GM19452 (cell line): ENCODE measurements around the gene SOS2.
A peak's percentile ranks its signal among the peaks of the same experiment; 100 is the strongest.

Source experiments
- ATAC-seq: cut with Tn5 transposase; IDR thresholded peaks from one replicate; pipeline ENCODE4 v1.9.1; 2021; ENCODE audit not compliant: unreplicated experiment

Gene SOS2

GRCh38 chr14:50116966-50117365, 114.4 kb downstream of the SOS2 start:
- ATAC-seq, result no peak

DNA sequence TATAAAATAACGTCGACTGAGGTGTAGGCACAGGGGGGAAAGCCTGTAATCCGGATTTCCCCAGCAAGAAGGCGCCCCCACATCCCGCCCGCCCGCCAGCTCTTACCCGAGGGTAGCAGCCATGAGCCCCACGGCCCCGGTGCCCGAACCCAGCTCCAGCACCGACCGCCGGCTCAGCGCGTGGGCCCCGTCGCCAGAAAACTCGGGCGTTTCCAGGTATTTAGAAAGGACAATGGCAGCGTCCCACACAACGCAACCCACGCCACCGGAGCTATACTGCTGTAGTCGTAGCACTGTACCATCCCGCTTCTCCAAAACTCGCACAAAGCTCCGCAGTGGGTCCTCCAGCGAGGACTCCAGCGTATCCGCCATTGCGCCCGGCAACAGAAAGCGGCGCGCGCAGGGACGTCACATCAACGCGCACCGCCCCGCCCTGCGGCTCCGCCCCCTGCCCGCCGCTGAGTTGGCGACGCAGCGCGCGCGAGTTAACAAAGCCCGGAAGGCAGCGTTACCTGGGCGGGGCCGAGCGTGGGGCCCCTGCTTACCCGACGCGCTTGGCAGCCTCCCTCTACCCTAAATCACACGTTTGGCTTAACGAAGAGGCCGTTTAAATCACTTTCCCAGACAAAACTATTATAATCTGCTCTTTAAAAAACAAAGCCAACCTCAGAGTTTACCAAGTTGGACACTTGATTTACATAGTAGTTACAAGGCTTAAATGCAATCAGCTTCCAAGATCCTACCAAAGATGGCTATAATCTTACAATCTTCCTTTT, 115.0 kb downstream of the SOS2 start, which contains the start of gene VCPKMT:
Gene VCPKMT, minus strand, starts transcription at position 392 of the 776 bp plus-strand sequence. Its CDS starts 20 bp downstream, at position 372.
- ATAC-seq, result peak; percentile 98

DNA sequence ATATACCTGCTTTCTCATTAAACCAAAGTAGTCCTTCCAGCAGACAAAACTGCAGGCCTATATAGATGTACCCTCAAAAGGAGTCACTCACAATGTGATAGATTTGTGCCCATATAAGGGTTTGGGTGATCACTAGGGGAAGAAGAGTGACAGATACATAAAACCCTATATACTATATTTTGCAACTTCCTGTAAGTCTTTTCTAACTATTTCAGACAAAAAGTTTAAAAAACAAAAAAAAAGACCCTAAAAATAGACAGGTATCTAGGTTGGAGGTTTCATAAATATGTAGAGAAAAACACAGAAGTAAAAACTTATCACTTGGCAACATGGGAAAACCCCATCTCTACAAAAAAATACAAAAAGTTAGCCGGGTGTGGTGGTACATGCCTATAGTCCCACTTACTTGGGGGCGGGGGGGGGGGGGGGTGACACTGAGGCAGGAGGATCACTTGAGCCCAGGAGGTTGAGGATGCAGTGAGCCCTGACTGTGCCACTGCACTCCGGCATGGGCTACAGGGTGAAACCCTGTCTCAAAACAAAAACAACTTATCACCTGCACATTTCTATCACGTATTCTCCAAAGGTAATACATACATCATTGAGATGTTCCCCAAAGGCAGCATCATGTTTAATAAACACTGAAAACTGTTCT, 117.9 kb downstream of the SOS2 start:
- no peak for ATAC-seq

DNA sequence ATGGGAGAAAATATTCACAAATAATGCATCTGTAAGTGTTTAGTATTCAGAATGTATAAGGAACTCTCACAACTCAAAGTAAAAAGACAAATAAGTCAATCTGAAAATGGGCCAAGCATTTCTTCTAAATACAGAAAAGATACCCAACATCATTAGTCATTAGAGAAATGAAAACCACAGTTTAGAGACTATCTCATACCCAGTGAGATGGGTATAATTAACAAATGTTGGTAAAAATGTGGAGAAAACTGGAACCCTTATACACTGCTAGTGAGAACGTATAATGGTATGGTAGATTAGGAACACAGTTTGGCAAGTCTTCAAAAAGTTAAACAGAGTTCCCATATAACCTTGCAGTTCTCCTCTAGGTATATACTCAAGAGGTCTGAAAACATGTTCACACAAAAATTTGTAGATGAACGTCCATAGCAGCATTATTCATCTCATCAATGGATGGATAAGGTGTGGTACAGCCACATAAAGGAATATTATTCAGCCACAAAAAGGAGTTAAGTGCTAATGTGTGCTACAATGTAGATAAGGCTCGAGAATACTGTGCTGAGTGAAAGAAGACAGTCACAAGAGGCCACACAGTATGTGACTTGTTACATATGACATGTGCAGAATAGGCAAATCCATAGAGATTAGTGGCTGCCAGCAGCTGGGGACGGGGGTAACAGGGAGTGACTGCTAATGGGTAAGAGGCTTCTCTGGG, 120.9 kb downstream of the SOS2 start:
- ATAC-seq, result no peak

- ATAC-seq, result no peak
These were observed 122.0 kb downstream of the SOS2 start for GRCh38 chr14:50109342-50109741.

DNA sequence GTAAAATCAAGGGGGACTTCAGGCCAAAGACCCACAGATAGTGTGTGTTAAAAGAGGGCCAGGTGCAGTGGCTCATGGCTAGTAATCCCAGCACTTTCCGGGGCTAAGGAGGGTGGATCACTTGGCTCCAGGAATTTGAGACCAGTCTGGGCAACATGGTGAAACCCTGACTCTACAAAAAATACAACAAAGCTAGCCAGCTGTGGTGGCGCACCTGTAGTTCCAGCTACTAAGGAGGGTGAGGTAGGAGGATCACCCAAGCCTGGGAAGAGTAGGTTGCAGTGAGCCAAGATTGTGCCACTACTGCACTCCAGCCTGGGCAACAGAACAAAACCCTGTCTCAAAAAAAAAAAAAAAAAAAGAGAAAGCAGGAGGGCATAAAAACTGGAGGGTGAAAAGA, 123.5 kb downstream of the SOS2 start:
- ATAC-seq, result no peak

DNA sequence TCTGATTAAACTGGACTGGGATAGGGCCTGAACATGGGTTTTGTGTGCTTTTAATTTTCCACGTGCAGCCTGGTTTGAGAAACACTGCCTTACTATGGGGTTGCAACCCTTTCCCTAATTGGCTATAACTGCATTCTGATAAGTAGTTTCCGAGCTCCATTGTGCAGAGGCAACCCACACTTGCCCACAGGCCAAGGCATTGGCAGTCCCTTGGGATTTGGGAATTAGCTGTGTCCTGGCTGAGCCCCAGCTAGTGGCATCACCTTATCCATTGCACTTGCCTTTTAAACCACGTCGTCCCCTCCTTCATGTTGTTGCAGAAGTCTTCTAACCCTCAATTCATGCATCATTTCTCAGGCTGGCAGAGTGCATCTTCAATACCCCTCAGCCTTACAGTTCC, 125.2 kb downstream of the SOS2 start:
- ATAC-seq, result no peak

- no peak for ATAC-seq
These were observed 127.8 kb downstream of the SOS2 start for GRCh38 chr14:50103558-50103957.

DNA sequence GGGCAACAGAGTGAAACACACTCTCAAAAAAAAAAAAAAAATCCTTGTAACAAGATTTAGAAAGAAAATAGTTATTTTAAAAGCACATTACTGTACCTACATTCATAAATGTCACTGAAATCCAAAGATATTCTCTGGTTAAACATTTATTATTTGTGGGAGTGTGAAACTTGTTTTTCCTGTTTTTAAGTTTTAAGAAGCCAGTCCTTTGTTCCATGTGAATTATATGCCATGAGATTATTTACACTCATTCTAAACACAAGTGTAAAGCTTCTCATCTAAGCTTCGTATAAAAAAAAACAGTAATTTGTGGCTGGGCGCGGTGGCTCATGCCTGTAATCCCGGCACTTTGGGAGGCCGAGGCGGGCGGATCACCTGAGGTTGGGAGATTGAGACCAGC, 130.0 kb downstream of the SOS2 start:
- no peak for ATAC-seq

GRCh38 chr14:50100805-50101204, 130.6 kb downstream of the SOS2 start:
- ATAC-seq, result no peak

DNA sequence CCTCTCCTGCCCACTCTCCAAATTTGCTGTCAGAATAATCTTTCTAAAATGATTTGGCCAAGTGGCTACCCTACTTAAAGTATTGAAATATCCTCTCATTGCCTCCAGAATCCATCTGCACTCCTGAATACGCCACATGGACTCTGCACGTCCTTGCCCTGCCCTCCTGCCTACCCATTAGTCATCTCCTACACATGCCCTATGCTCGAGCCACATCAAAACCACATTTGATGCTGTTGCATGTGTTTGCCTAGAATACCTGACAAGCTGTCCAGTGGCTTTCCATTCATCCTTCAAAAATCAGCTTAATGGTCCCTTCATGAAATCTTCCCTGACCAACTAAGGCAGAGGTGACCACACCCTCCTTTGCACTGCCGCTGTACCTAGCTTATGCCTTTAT, 132.0 kb downstream of the SOS2 start:
- ATAC-seq, result no peak

GRCh38 chr14:50095895-50096294, 135.5 kb downstream of the SOS2 start:
- ATAC-seq, result no peak

DNA sequence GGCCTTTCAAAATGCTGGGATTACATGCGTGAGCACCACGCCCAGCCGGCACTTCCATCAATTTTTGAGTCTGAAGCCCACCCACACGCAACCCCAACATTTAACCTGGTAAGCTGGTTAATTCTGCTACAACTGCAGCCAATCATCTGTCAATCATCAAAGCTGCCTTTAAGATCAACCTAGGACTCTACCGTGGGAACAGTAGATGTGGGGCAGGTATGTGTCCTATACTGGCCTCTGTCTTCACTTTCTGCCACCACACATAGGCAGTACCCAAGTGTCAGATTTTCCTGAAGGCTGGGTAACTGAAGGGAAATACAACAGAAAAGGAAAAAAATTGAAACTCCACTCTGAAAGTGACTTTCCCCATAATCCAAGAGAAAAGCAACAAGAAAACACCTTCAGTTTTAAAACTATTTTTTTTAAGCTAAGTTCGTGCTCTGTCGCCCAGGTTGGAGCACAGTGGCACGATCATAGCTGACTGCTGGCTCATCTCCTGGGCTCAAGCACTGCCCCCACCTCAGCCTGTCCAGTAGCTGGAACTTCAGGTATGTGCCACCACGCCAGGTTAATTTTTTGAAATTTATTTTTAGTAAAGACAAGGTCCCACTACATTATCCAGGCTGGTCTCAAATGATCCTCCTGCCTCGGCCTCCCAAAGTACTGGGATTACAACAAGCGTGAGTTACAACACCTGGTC, 137.2 kb downstream of the SOS2 start:
- ATAC-seq, result no peak

DNA sequence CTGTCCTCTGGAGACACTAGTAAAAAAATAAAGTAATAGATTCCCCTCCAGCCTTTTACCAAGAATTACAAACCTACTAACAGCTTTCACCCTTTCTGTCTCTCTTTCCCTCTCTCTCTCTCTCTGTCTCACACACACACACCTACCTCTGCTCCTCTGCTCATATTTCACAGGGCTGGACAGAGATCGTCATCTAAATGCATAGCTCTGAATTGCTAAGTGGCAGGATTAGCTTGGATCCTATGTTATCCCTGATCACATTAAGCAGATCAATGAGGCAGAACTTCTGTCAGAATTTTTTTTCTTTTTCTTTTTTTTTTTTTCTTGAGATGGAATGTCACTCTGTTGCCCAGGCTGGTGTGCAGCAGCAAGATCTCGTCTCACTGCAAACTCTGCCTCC, 137.9 kb downstream of the SOS2 start:
- ATAC-seq, result no peak

GRCh38 chr14:50092006-50092555, 139.3 kb downstream of the SOS2 start:
- ATAC-seq, result no peak

DNA sequence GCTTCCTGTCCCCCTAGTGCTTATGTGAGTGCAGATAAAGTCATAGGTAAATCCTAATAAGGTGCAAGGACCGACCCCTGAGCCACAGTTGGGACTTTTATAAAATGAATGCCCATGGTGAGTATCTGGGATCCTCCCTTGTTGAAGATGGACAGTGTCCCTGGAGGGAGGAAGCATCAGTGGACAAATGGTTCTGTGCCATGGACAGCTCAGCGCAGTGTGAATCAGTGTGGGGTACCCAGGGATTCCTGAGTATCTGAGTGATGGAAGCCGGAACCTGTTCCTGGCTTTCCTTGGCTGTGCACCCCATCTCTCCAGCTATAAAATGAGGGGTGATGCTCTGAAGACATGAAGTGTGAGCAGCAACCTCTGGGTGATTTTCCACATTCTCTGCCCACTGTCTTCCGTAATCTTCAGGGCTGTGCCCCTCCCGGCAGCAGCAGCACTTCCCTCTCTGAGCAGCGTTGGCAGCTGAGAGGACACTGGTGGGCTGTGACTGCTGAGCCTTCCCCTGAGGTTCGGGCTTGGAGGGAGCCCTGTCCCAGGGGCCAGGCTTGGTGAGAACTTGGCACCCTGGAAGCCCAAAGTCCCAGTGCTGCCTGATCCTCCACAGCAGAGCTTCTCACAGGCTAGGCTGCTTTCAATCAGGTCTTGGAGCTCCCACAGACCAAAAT, 140.0 kb downstream of the SOS2 start:
- ATAC-seq, result no peak

GRCh38 chr14:50089208-50089607, 142.2 kb downstream of the SOS2 start:
- no peak for ATAC-seq

DNA sequence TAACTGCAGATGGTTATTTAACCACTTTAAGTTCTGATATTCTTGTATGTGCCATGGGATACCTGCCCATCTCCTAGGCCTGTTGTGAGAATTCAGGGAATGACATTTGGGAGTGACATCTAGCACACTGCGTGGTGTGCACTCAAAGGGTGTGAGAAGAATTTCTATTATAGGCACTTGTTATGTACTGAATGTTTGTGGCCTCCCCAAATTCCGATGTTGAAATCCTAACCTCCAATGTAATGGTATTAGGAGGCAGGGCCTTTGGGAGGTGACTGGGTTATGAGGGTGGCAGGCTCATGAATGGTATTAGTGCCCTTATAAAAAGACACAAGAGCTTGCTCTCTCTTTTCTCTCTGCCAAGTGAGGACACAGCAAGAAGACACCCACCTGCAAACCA, 142.6 kb downstream of the SOS2 start:
- ATAC-seq, result no peak

DNA sequence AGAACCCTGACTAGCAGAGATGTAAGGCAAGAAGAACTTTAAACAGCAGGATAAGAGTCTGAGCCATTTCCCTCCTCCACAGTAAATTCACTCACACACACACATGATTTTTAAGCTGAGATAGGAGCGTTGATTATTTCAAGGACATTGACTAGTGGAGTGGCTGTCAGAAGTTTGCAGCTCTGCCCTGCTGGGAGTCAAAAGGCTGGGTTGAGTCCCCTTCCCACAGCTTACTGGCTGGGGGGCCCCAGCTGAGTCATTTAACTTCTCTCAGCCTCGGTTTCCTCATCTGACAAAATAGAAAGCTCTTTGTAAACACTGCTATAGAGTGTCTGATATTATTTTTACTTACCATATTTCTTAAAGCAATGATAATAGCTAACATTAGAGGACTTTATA, 143.3 kb downstream of the SOS2 start:
- no peak for ATAC-seq

DNA sequence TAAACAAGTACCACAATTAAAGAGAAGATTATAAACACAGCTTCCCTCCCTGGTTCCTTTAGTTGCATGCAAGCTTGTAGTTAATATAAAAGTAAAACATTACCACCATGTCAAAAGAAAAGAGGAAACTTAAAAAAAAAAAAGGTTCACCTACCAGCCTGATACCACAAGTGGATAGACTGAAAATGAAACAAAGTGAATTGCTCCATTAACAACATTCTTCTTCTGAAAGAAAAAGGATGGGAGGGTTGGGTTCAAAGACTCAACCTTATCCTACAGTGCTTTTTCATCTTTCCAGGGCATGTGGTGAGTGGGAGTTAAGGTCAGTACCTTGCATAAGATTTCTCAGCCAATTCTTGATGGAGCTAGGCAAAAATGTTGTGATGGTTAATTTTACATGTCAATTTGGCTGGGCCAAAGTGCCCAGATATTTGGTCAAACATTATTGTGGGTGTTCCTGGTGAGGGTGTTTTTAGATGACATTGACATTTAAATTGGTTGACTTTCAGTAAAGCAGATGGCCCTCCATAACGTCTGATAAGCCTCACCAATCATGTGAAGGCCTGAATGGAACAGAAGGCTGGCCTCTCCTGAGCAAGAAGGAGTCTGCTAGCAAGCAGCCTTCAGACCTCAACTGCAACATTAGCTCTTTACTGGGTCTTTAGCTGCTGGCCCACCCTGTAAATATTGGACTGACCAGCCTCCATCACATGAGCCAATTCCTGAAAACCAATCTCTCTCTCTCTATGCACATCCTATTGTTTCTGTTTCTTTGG, 143.8 kb downstream of the SOS2 start:
- ATAC-seq, result no peak
